ENCODE measurements around the gene ATP8A2.

The ATP8A2 gene

DNA sequence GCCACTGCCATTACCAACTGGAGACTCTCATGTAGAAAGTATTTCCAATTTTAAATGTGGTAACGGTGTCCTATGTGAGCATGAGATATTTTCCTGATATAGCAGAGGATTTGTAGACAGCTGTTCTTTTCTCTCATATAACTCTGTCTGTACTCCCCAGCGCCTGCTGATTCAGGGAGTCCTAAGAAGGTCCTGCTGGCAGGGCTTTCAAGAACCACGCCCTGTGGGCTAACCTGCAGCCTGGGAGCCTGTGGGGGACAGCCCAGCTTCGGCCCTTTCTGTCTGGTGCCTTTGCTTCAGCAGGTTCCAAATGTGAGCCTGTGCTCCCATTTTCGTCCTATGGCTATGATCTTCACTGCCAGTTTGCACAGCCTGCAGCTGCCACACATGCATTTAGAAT is 316.8 kb downstream of the ATP8A2 start:
- TF ChIP-seq, protein P1, sequence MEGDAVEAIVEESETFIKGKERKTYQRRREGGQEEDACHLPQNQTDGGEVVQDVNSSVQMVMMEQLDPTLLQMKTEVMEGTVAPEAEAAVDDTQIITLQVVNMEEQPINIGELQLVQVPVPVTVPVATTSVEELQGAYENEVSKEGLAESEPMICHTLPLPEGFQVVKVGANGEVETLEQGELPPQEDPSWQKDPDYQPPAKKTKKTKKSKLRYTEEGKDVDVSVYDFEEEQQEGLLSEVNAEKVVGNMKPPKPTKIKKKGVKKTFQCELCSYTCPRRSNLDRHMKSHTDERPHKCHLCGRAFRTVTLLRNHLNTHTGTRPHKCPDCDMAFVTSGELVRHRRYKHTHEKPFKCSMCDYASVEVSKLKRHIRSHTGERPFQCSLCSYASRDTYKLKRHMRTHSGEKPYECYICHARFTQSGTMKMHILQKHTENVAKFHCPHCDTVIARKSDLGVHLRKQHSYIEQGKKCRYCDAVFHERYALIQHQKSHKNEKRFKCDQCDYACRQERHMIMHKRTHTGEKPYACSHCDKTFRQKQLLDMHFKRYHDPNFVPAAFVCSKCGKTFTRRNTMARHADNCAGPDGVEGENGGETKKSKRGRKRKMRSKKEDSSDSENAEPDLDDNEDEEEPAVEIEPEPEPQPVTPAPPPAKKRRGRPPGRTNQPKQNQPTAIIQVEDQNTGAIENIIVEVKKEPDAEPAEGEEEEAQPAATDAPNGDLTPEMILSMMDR (IDR thresholded peaks at IDR 0.05; ENCODE audit: low read depth, low read length) = no peak
- no peak for DNase-seq (ENCODE audit: extremely low read depth, low read depth)

DNA sequence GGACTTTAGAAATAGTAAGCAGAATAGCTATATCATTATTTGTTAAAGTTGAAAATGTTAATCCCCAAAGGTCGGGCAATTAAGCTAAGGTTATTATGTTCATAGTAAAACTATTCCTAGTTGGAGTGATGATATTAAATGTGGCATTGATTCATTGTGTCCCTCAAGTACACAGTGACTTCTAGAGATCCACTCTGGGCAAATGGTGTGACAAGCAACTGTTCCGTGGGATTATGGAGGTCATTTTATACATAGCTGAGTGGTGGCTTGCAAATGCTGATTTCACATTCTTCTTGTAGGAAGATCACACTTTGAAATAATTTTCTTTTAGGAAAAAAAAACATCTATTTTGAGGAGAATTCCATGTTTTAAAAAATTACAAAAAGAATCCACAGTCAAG is 317.8 kb downstream of the ATP8A2 start:
- no peak for DNase-seq (ENCODE audit: extremely low read depth, low read depth)
- TF ChIP-seq, protein P1 (IDR thresholded peaks at IDR 0.05; ENCODE audit: low read depth, low read length) = no peak

DNA sequence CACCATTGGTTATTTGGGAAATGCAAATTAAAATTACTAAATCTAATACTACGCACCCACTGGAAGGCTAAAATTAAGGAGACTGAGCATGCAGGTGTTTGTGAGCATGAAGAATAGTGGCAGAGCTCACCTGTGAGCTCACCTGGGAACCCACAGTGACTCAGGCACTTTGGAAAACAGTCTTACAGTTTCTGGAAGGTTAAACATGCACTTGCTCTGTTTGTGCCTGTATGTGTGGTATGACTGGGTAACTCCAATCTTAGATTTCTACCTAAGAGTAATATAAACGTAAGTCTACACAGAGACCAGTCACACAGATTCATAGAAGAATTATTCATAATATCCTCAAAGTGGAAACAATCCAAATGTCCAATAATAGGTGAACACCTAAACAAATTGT is 318.8 kb downstream of the ATP8A2 start:
- TF ChIP-seq, protein P1 (IDR thresholded peaks at IDR 0.05; ENCODE audit: low read depth, low read length) = no peak
- no peak for DNase-seq (ENCODE audit: extremely low read depth, low read depth)

DNA sequence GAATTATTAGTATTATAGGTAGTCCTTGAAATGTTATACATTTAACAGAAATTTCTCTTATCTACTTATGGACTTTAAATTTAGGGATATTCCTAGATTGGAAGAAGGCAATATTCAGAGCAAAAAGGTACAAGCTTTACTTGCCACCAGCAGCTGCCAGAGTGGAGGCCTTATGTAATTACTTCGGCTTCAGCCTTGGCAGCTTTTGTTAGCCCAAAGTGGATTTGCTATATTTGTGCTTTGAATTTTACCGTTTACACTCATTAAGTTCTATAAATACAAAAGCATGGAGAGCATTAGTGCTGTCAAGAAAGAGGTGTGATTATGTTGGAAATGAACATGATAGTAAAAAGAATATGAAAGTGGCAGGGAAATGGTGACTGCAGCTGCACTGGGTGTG is 319.9 kb downstream of the ATP8A2 start:
- no peak for DNase-seq (ENCODE audit: extremely low read depth, low read depth)
- TF ChIP-seq, protein P1 (IDR thresholded peaks at IDR 0.05; ENCODE audit: low read depth, low read length) = no peak

DNA sequence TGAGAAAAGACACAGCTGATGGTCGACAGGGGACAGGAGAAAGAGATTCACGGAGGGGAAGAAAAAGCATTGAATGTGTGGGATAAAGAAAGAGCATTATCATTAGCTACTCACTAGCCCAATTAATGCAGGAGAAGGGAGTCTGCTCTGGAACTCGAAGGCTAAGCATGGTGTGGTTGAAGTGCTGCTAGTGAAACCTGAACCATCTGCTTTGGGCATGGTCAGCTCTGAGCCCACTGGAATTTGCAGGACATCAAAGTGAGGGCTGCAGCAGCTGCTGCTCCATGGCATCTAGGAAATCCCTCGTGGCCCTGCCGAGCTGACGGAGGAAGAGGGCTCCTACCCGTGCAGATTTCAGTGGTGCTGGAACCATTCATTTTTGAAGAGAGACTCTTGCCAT is 320.3 kb downstream of the ATP8A2 start:
- DNase-seq (ENCODE audit: extremely low read depth, low read depth) = no peak
- TF ChIP-seq, protein P1 (IDR thresholded peaks at IDR 0.05; ENCODE audit: low read depth, low read length) = no peak

DNA sequence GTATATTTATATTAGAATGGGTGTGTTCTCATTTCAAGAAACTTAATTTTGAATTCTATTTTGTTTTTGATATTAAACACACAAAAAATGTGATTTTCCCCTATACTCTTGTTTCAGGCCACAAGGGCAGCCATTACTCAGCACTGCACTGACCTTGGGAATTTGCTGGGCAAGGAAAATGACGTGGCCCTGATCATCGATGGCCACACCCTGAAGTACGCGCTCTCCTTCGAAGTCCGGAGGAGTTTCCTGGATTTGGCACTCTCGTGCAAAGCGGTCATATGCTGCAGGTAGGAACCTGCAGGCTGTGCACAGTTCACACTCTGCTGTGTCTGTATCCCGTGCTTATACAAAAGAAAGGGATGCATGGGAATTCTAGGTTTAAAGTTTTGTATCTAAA is 327.3 kb downstream of the ATP8A2 start:
- no peak for DNase-seq (ENCODE audit: extremely low read depth, low read depth)

DNA sequence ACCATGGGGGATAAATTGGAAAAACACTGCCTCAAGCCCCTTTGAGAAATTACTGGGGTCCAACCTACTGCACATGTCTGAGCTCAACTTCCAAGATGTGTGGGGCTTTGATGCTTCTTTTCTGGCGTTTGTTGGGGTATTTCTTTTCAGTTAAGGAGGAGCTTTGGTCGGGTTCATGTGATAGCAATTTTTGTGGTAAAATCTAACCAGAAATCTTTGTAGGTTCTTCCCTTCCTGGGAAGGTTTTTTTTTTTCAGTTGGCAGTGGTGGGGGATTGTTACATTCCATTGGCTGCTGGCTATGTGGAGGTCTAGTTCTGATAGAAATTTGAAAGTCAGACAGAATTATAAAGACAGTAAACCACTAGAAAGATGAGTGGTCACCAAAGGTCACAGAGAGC is 327.8 kb downstream of the ATP8A2 start:
- DNase-seq (ENCODE audit: extremely low read depth, low read depth) = no peak

More for the DNA sequence above, 327.3 kb downstream of the ATP8A2 start:
- TF ChIP-seq, protein P1 (IDR thresholded peaks at IDR 0.05; ENCODE audit: low read depth, low read length) = no peak

More for the DNA sequence above, 327.8 kb downstream of the ATP8A2 start:
- TF ChIP-seq, protein P1 (IDR thresholded peaks at IDR 0.05; ENCODE audit: low read depth, low read length) = no peak
